B cell (primary cell): ENCODE measurements around the gene TRIP4. TPM values are rescaled to one million over a fixed set of nuclear protein-coding genes. Genes with fewer than 3 reads are reported as not detected.

Experiments
- ATAC-seq: fragments of 200-7000 bp; cut with Tn5 transposase; one replicate; pipeline ENCODE4 v1.10.0; 2021; ENCODE audit warnings: low read depth, mild to moderate bottlenecking, moderate number of reproducible peaks, moderate library complexity
- CTCF ChIA-PET: fragments of 350-600 bp; sonication (Branson Sonifier 250); formaldehyde crosslinking; loops from one replicate; lab custom pipeline; 2021; ENCODE audit warnings: antibody characterized with exemption, inconsistent platforms; lab: Charles Lee
- POLR2A ChIA-PET: fragments of 350-600 bp; sonication (Branson Sonifier 250); formaldehyde crosslinking; loops from one replicate; lab custom pipeline; 2021; ENCODE audit warnings: antibody characterized with exemption; lab: Charles Lee
- DNase-seq: peaks from one replicate; pipeline ENCODE4 v3.0.0; 2013
- H2AFZ ChIP-seq: 2 replicates; pipeline ENCODE4 v1.6.1; 2012; ENCODE audit warnings: mild to moderate bottlenecking, low read depth, low read length; ENCODE audit not compliant: insufficient read depth, poor library complexity, severe bottlenecking
- H3K27ac ChIP-seq, 2 donors: 1 replicate in 1 of 2; 2 replicates in 1 of 2; pipeline ENCODE4 v1.5.1; 2012 to 2013; ENCODE audit warnings: low read length in 2 of 2, mild to moderate bottlenecking in 2 of 2, moderate library complexity in 1 of 2
- H3K27me3 ChIP-seq, 4 experiments: fragments of 200-600 bp in 1 of 4; sonication (generic) in 1 of 4; replicated peaks in 1 of 4; 1 replicate in 2 of 4; 2 replicates in 2 of 4; pipeline versions ENCODE4 v1.6.1 to v1.7.0; 2013 to 2016; ENCODE audit warnings: low read length in 3 of 4, mild to moderate bottlenecking in 2 of 4, mixed read lengths in 1 of 4, moderate library complexity in 1 of 4; ENCODE audit not compliant: insufficient read depth in 4 of 4, control insufficient read depth in 3 of 4; ENCODE audit errors: control extremely low read depth in 1 of 4
- H3K36me3 ChIP-seq, 2 experiments: replicated peaks in 1 of 2; 1 replicate in 1 of 2; 2 replicates in 1 of 2; pipeline versions ENCODE4 v1.6.1 to v1.7.1; 2013; ENCODE audit warnings: low read length in 1 of 2; ENCODE audit not compliant: insufficient read depth in 2 of 2, control insufficient read depth in 1 of 2; ENCODE audit errors: control extremely low read depth in 1 of 2, extremely low read depth in 1 of 2
- H3K4me1 ChIP-seq, 2 donors: fragments of 200-600 bp in 1 of 2; sonication (generic) in 1 of 2; 1 replicate in 1 of 2; 2 replicates in 1 of 2; pipeline versions ENCODE4 v1.5.1 to v1.6.1; 2013 to 2017; ENCODE audit warnings: low read length in 2 of 2; ENCODE audit not compliant: control insufficient read depth in 2 of 2, insufficient read depth in 2 of 2
- H3K4me2 ChIP-seq: replicated peaks from 2 replicates; pipeline ENCODE3; 2012; ENCODE audit warnings: mild to moderate bottlenecking, low read depth, low read length; ENCODE audit not compliant: poor library complexity, severe bottlenecking
- H3K4me3 ChIP-seq, 5 experiments: fragments of 200-600 bp in 1 of 5; sonication (generic) in 1 of 5; 1 replicate in 3 of 5; 2 replicates in 2 of 5; pipeline versions ENCODE4 v1.5.1 to v1.7.0; 2011 to 2016; ENCODE audit warnings: low read length in 4 of 5, mild to moderate bottlenecking in 4 of 5, low read depth in 2 of 5, control low read depth in 1 of 5, moderate library complexity in 1 of 5; ENCODE audit not compliant: insufficient read depth in 1 of 5; ENCODE audit errors: control extremely low read depth in 1 of 5, extremely low read depth in 1 of 5
- H3K79me2 ChIP-seq: fragments of 200-600 bp; sonication (generic); one replicate; pipeline ENCODE4 v1.6.0; 2016; ENCODE audit warnings: low read length; ENCODE audit not compliant: control insufficient read depth, insufficient read depth
- H3K9ac ChIP-seq: fragments of 200-600 bp; sonication (generic); 2 replicates; pipeline ENCODE4 v1.6.1; 2017; ENCODE audit warnings: mild to moderate bottlenecking, low read length, moderate library complexity
- H3K9me3 ChIP-seq, 3 donors: one replicate each; pipeline versions ENCODE4 v1.6.1 to v1.7.1; 2013; ENCODE audit warnings: low read length in 2 of 3; ENCODE audit not compliant: control insufficient read depth in 2 of 3, insufficient read depth in 1 of 3; ENCODE audit errors: control extremely low read depth in 1 of 3
- H4K20me1 ChIP-seq: 2 replicates; pipeline ENCODE4 v1.6.0; 2012; ENCODE audit warnings: mild to moderate bottlenecking, low read length; ENCODE audit not compliant: insufficient read depth, control insufficient read depth, poor library complexity, severe bottlenecking
- H3K27ac Mint-ChIP-seq: one replicate; pipeline ENCODE4 v1.8.0; 2021; ENCODE audit warnings: mixed read lengths
- H3K27me3 Mint-ChIP-seq: one replicate; pipeline ENCODE4 v1.8.0; 2021; ENCODE audit warnings: mixed read lengths
- H3K4me1 Mint-ChIP-seq: one replicate; pipeline ENCODE4 v1.8.0; 2021; ENCODE audit warnings: mixed read lengths
- H3K4me3 Mint-ChIP-seq: one replicate; pipeline ENCODE4 v1.8.0; 2021; ENCODE audit warnings: mixed read lengths
- H3K9me3 Mint-ChIP-seq: one replicate; pipeline ENCODE4 v1.8.0; 2022; ENCODE audit warnings: mixed read lengths; ENCODE audit not compliant: insufficient read depth
- CTCF ChIP-seq: fragments of 200-600 bp; IDR thresholded peaks from one replicate; pipeline ENCODE4 v1.8.0; 2022; ENCODE audit warnings: antibody characterized with exemption, mild to moderate bottlenecking
- EZH2 ChIP-seq: IDR thresholded peaks from 2 replicates; pipeline ENCODE4 v1.6.1; 2012; ENCODE audit warnings: borderline replicate concordance, low read depth, mild to moderate bottlenecking, moderate library complexity, low read length; ENCODE audit not compliant: insufficient read depth, poor library complexity, severe bottlenecking
- WGBS: methylation state at CpG from one replicate; pipeline ENCODE4 v1.1.5; 2013; ENCODE audit warnings: missing lambda C conversion rate; ENCODE audit not compliant: insufficient coverage; 5-methylcytosine and 5-hydroxymethylcytosine counted together
- intact Hi-C: fragments of 100-400 bp; cut with micrococcal nuclease; formaldehyde crosslinking; loops from one replicate; pipeline ENCODE4 v1.10.0; 2022
- polyA plus RNA-seq: library from polyadenylated mRNA; depleted of rRNA; stranded (reverse); fragments of >200 nt; gene quantifications from 2 replicates; pipeline ENCODE4 v1.2.3, GENCODE V29; 2012
- small RNA-seq: library from RNA; depleted of rRNA; stranded (forward); fragments of <200 nt; gene quantifications from one replicate; pipeline ENCODE3, GENCODE V24; 2012; ENCODE audit warnings: low replicate concordance, low read depth; ENCODE audit not compliant: insufficient read length
- total RNA-seq, 2 donors: library from RNA; stranded (reverse); fragments of 120-200 nt in 1 of 2; gene quantifications; 1 replicate in 1 of 2; 2 replicates in 1 of 2; pipeline versions ENCODE4 v1.2.3 to v1.2.4, GENCODE V29; 2013 to 2022

TRIP4 gene
- total and polyA plus RNA-seq, 2 donors (not counting 1 experiment from before 2014, with no cell fraction given): 13.7 to 38.2 TPM

DNA sequence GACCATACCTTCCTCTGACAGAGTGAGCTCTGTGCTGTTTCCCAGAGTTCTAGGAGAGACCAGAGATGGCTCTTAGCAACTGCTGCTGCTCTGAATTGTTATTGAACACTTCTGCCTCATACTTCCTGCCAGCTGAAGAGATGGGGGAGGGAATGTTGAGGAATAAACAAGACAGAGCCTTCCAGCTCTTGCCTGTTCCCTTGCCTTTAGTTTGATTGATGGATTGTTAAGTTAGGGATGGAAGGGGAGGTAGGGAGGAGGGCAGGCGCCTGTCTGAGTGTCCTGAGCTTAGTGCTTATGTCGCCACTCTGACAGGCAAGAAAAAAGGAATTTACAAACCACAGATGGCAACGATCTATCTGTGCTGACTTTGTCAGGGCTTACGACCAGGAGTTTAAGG lies 115.6 kb downstream of the TRIP4 start:
- peaks cover 0 to 15% of the 10 kb centered on the region in 2 experiments for H3K36me3 ChIP-seq
- Mint-ChIP-seq H3K4me3 (peak overlapping the region; percentile 1), H3K27me3 (no peaks in the 10 kb centered on the region), H3K9me3 (no peaks in the 10 kb centered on the region), H3K27ac (peak overlapping the region; percentile 17), H3K4me1 (peaks cover 49% of the 10 kb centered on the region)
- ATAC-seq: no peak
- ChIA-PET CTCF (interaction anchor here (0.6 to 1.2 kb wide), 2 partner anchors 64 to 225 kb away, joined by 3 read pairs; no protein-coding TSS in a partner anchor), POLR2A (no interaction called here)
- no peaks in the 10 kb centered on the region for H3K9me3 ChIP-seq
- H3K27me3 ChIP-seq: no peaks in the 10 kb centered on the region
- peak; percentile 11 for DNase-seq
- H3K4me1 ChIP-seq: peaks cover 30 to 31% of the 10 kb centered on the region in 2 donors
- no peak for TF ChIP-seq CTCF
- no peak for TF ChIP-seq EZH2
- WGBS: no CpG with 5 or more reads among the region's 4 CpGs
- no peak overlapping the region for H3K4me3 ChIP-seq
- peak overlapping the region; percentile 41 for H2AFZ ChIP-seq
- intact Hi-C loops: no loop called here
- H4K20me1 ChIP-seq: no peaks in the 10 kb centered on the region
- H3K9ac ChIP-seq: peak overlapping the region; percentile 18
- H3K27ac ChIP-seq: peak overlapping the region in 1 of 2 donors; percentile 37
- H3K4me2 ChIP-seq: peak overlapping the region; percentile 10
- peaks cover 12% of the 10 kb centered on the region for H3K79me2 ChIP-seq

- Histone ChIP-seq H3K27me3 (no peaks in the 10 kb centered on the region), H3K9ac (peak overlapping the region; percentile 18), H3K4me1 (peaks cover 33 to 34% of the 10 kb centered on the region in 2 donors), H3K4me3 (no peak overlapping the region), H3K4me2 (peak overlapping the region; percentile 10), H3K27ac (peak overlapping the region in 1 of 2 donors; percentile 37), H3K9me3 (no peaks in the 10 kb centered on the region), H3K79me2 (peaks cover 17% of the 10 kb centered on the region), H4K20me1 (no peaks in the 10 kb centered on the region), H3K36me3 (peaks cover 0 to 15% of the 10 kb centered on the region in 2 experiments), H2AFZ (peak overlapping the region; percentile 41)
- no peak for ATAC-seq
- WGBS: 0% methylated on average over 1 of the region's 1 CpG
- no peaks in the 10 kb centered on the region for H3K9me3 Mint-ChIP-seq
- ChIA-PET CTCF (interaction anchor here (0.6 to 1.2 kb wide), 2 partner anchors 63 to 225 kb away, joined by 3 read pairs; no protein-coding TSS in a partner anchor), POLR2A (no interaction called here)
- peak overlapping the region; percentile 1 for H3K4me3 Mint-ChIP-seq
- no peaks in the 10 kb centered on the region for H3K27me3 Mint-ChIP-seq
- TF ChIP-seq EZH2 (no peak), CTCF (no peak)
- H3K4me1 Mint-ChIP-seq: peaks cover 51% of the 10 kb centered on the region
- peak overlapping the region; percentile 17 for H3K27ac Mint-ChIP-seq
- no peak for DNase-seq
- intact Hi-C loops: no loop called here
These were observed 116.0 kb downstream of the TRIP4 start for GRCh38 chr15:64503640-64504039.

Small RNAs within 50 kb of the gene (small RNA-seq; reads per million reads assigned to genes)
- gene RF00019 (not detected), gene RF00554 (not detected)

Other genes starting within 250 kb of the TRIP4 start
- 43.0 and 44.9 TPM in 2 replicates for gene SNX22, start 236.1 kb upstream of the TRIP4 start, total RNA-seq
- 196 and 305 TPM in 2 replicates for gene SNX22, start 236.1 kb upstream of the TRIP4 start, polyA plus RNA-seq
- 107 and 108 TPM in 2 replicates for gene PPIB, start 224.8 kb upstream of the TRIP4 start, total RNA-seq
- 176 and 179 TPM in 2 replicates for gene PPIB, start 224.8 kb upstream of the TRIP4 start, polyA plus RNA-seq
- 39.0 and 40.3 TPM in 2 replicates for gene CSNK1G1, start 31.7 kb upstream of the TRIP4 start, total RNA-seq
- 5.2 and 6.5 TPM in 2 replicates for gene CSNK1G1, start 31.7 kb upstream of the TRIP4 start, polyA plus RNA-seq
- 0.42 and 0.46 TPM in 2 replicates for gene PCLAF, start 6.4 kb upstream of the TRIP4 start, total RNA-seq
- gene PCLAF, start 6.4 kb upstream of the TRIP4 start, polyA plus RNA-seq: 0.82 and 0.92 TPM in 2 replicates
- 32.9 and 36.7 TPM in 2 replicates for gene ZNF609, start 72.7 kb downstream of the TRIP4 start, total RNA-seq
- 5.0 and 5.8 TPM in 2 replicates for gene ZNF609, start 72.7 kb downstream of the TRIP4 start, polyA plus RNA-seq